Endodermal cell (in vitro differentiated cells): ENCODE data around the gene SLC4A4. TPM values are rescaled to one million over a fixed set of nuclear protein-coding genes. Genes with fewer than 3 reads are reported as not detected.

Experiments
- DNase-seq: peaks from one replicate; pipeline ENCODE4 v3.0.0-alpha.2; 2017
- H3K27ac ChIP-seq: 2 replicates; pipeline ENCODE4 v1.5.1; 2013; ENCODE audit warnings: mild to moderate bottlenecking, low read depth, low read length, moderate library complexity
- H3K27me3 ChIP-seq: 2 replicates; pipeline ENCODE4 v1.6.1; 2013; ENCODE audit warnings: mild to moderate bottlenecking, low read length, moderate library complexity; ENCODE audit not compliant: insufficient read depth, control insufficient read depth, poor library complexity, severe bottlenecking
- H3K36me3 ChIP-seq: 2 replicates; pipeline ENCODE4 v1.7.0; 2013; ENCODE audit warnings: mild to moderate bottlenecking, low read length, moderate library complexity; ENCODE audit not compliant: control insufficient read depth, insufficient read depth
- H3K4me1 ChIP-seq: one replicate; pipeline ENCODE4 v1.7.0; 2013; ENCODE audit warnings: low read length; ENCODE audit not compliant: control insufficient read depth, insufficient read depth
- H3K4me3 ChIP-seq: 2 replicates; pipeline ENCODE4 v1.5.1; 2013; ENCODE audit warnings: mild to moderate bottlenecking, low read length, moderate library complexity
- H3K9ac ChIP-seq: 2 replicates; pipeline ENCODE4 v1.6.1; 2013; ENCODE audit warnings: mild to moderate bottlenecking, low read length, moderate library complexity; ENCODE audit not compliant: poor library complexity, severe bottlenecking; ENCODE audit errors: extremely low read depth
- H3K9me3 ChIP-seq: 2 replicates; pipeline ENCODE4 v1.6.1; 2013; ENCODE audit warnings: mild to moderate bottlenecking, low read length, moderate library complexity; ENCODE audit not compliant: control insufficient read depth
- H3K27ac Mint-ChIP-seq: 2 replicates; pipeline ENCODE4 v1.8.0; 2020; ENCODE audit warnings: mixed read lengths
- H3K27me3 Mint-ChIP-seq: 2 replicates; pipeline ENCODE4 v1.8.0; 2021; ENCODE audit warnings: mild to moderate bottlenecking, mixed read lengths; ENCODE audit not compliant: insufficient read depth
- H3K36me3 Mint-ChIP-seq: 2 replicates; pipeline ENCODE4 v1.8.0; 2020; ENCODE audit warnings: low read depth, mixed read lengths
- H3K4me1 Mint-ChIP-seq: 2 replicates; pipeline ENCODE4 v1.8.0; 2020; ENCODE audit warnings: mixed read lengths
- H3K4me3 Mint-ChIP-seq: 2 replicates; pipeline ENCODE4 v1.8.0; 2020; ENCODE audit warnings: mild to moderate bottlenecking, moderate library complexity, mixed read lengths
- H3K9me3 Mint-ChIP-seq: 2 replicates; pipeline ENCODE4 v1.8.0; 2020; ENCODE audit warnings: mild to moderate bottlenecking, mixed read lengths
- CTCF ChIP-seq: fragments of 200-600 bp; sonication (generic); conservative IDR thresholded peaks from 2 replicates; pipeline ENCODE4 v1.5.0; 2021; ENCODE audit warnings: antibody characterized with exemption, mild to moderate bottlenecking
- WGBS, 2 experiments: methylation state at CpG; one replicate each; pipeline versions ENCODE4 v1.1.5 to v1.1.7; 2013; ENCODE audit warnings: missing lambda C conversion rate in 2 of 2, mixed read lengths in 1 of 2; ENCODE audit not compliant: insufficient coverage in 1 of 2, insufficient read length in 1 of 2; 5-methylcytosine and 5-hydroxymethylcytosine counted together
- total RNA-seq, 2 donors: library from RNA; stranded (reverse); fragmentation: NEBNext Ultra II Directional in 1 of 2; extraction: Animal tissue kit (Norgen Biotek cat#: 25700) in 1 of 2; gene quantifications; 2 replicates in 1 of 2; 3 replicates in 1 of 2; pipeline ENCODE4 v1.2.1, GENCODE V29; 2021

Gene SLC4A4
- total RNA-seq, 2 donors from 2014 or later: 3.3 to 3.8 TPM

GRCh38 chr4:71355971-71356370, 17.2 kb downstream of the SLC4A4 start:
- no peaks in the 10 kb centered on the region for H3K27me3 ChIP-seq
- no peak overlapping the region for H3K4me3 ChIP-seq
- Mint-ChIP-seq H3K27ac (no peak overlapping the region), H3K4me1 (peaks cover 5% of the 10 kb centered on the region), H3K9me3 (no peaks in the 10 kb centered on the region), H3K4me3 (no peak overlapping the region), H3K36me3 (no peaks in the 10 kb centered on the region), H3K27me3 (no peaks in the 10 kb centered on the region)
- no peak overlapping the region for H3K27ac ChIP-seq
- H3K4me1 ChIP-seq: no peaks in the 10 kb centered on the region
- H3K36me3 ChIP-seq: no peaks in the 10 kb centered on the region
- TF ChIP-seq CTCF: no peak
- H3K9me3 ChIP-seq: no peaks in the 10 kb centered on the region
- no peak for DNase-seq
- H3K9ac ChIP-seq: no peak overlapping the region

DNA sequence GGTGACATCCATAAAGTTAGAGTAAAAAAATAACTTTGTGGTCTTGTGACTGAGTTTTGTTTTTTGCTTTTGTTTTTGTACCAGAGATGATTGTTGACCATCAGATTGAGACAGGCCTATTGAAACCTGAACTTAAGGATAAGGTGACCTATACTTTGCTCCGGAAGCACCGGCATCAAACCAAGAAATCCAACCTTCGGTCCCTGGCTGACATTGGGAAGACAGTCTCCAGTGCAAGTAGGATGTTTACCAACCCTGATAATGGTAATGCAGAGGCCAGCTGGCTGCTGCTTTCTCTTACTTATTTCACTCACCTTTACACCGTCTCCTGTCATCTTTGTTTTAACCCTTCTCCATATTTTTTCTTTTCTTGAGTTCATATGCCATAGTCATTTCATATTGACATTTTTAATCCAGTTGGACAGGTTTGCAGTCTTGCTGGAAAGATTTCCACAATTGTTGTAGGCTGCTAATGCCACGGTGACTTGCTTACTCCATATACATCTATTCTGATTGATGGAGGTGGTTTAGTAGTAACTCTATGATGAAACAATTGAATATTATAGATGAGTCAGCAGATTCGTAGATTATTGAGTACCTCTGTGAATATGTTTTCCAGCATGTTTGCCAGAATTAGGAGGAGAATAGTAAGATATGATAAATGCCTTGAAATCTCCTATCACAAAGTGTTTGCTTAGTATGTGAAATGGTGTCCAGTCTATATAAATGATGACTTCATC, 18.3 kb downstream of the SLC4A4 start:
- Histone ChIP-seq H3K4me3 (no peak overlapping the region), H3K9me3 (no peaks in the 10 kb centered on the region), H3K27ac (no peak overlapping the region), H3K36me3 (no peaks in the 10 kb centered on the region), H3K4me1 (no peaks in the 10 kb centered on the region), H3K9ac (no peak overlapping the region), H3K27me3 (no peaks in the 10 kb centered on the region)
- Mint-ChIP-seq H3K9me3 (no peaks in the 10 kb centered on the region), H3K27me3 (no peaks in the 10 kb centered on the region), H3K4me3 (no peak overlapping the region), H3K4me1 (peaks cover 5% of the 10 kb centered on the region), H3K27ac (no peak overlapping the region), H3K36me3 (no peaks in the 10 kb centered on the region)
- DNase-seq: no peak
- 91 to 93% methylated on average over 5 to 6 of the region's 6 CpGs for WGBS, 2 experiments
- no peak for TF ChIP-seq CTCF

DNA sequence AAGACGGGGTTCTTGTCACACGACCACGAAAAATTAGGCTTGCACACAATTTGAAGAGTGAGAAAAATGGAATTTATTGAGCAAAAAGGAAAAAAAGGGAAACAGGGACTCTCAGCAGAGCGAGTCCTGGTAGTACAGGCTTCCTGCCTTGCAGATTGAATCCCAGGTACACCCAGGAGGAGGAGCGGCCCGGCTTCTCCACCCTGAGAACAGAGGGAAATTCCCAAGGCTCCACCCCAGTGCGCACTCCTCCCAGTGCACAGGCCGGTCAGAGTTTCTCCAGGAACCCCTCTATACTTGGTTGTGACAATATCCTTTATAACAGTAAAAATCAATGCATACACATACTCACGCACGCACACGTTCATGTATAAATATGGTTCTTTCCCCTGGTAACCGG, 22.0 kb downstream of the SLC4A4 start:
- H3K36me3 ChIP-seq: no peaks in the 10 kb centered on the region
- no peak for TF ChIP-seq CTCF
- H3K9me3 ChIP-seq: no peaks in the 10 kb centered on the region
- peak; percentile 46 for DNase-seq
- no peaks in the 10 kb centered on the region for H3K27me3 ChIP-seq
- Mint-ChIP-seq H3K36me3 (no peaks in the 10 kb centered on the region), H3K4me1 (peaks cover 5% of the 10 kb centered on the region), H3K27ac (no peak overlapping the region), H3K4me3 (no peak overlapping the region), H3K9me3 (no peaks in the 10 kb centered on the region), H3K27me3 (no peaks in the 10 kb centered on the region)
- H3K4me1 ChIP-seq: no peaks in the 10 kb centered on the region
- H3K9ac ChIP-seq: no peak overlapping the region
- H3K27ac ChIP-seq: no peak overlapping the region
- H3K4me3 ChIP-seq: no peak overlapping the region
- 92 to 93% methylated on average over 12 of the region's 12 CpGs for WGBS, 2 experiments
